Activated T-helper 2 cell treated with anti-CD3 and anti-CD28 coated beads, Interferon-gamma antibody, Interleukin-2, Interleukin-4, amounts not matched to agents 10 μg/mL and 5 μg/mL and 100 μg/mL, durations not matched to agents 14 hours and 24 hours and 36 hours (primary cell): ENCODE data around the gene MDFIC2. TPM values are rescaled to one million over a fixed set of nuclear protein-coding genes. Genes with fewer than 3 reads are reported as not detected.
"Not testable (repeated sequence)": the region's sequence is repeated elsewhere in the genome, so short reads cannot be mapped to it uniquely, and the experiment has no call there.

Experiments
- DNase-seq: peaks from one replicate; pipeline ENCODE4 v3.0.0; 2021; ENCODE audit warnings: low spot score
- H3K27ac Mint-ChIP-seq: one replicate; pipeline ENCODE4 v1.8.0; 2021; ENCODE audit warnings: mixed read lengths
- H3K27me3 Mint-ChIP-seq: one replicate; pipeline ENCODE4 v1.8.0; 2021; ENCODE audit warnings: low read depth, mixed read lengths
- H3K36me3 Mint-ChIP-seq: one replicate; pipeline ENCODE4 v1.8.0; 2021; ENCODE audit warnings: low read depth, mixed read lengths
- H3K4me1 Mint-ChIP-seq: one replicate; pipeline ENCODE4 v1.8.0; 2021; ENCODE audit warnings: low read depth, mixed read lengths
- H3K4me3 Mint-ChIP-seq: one replicate; pipeline ENCODE4 v1.8.0; 2021; ENCODE audit warnings: low read depth, mild to moderate bottlenecking, moderate library complexity, mixed read lengths
- H3K9me3 Mint-ChIP-seq: one replicate; pipeline ENCODE4 v1.8.0; 2021; ENCODE audit warnings: mixed read lengths
- intact Hi-C: fragments of 100-400 bp; cut with micrococcal nuclease; formaldehyde crosslinking; loops from one replicate; pipeline ENCODE4 v1.15.1; 2023
- total RNA-seq: library from RNA; stranded (reverse); gene quantifications from 2 replicates; pipeline ENCODE4 v1.2.3, GENCODE V29; 2022

Gene MDFIC2
- not detected in 2 replicates for total RNA-seq

DNA sequence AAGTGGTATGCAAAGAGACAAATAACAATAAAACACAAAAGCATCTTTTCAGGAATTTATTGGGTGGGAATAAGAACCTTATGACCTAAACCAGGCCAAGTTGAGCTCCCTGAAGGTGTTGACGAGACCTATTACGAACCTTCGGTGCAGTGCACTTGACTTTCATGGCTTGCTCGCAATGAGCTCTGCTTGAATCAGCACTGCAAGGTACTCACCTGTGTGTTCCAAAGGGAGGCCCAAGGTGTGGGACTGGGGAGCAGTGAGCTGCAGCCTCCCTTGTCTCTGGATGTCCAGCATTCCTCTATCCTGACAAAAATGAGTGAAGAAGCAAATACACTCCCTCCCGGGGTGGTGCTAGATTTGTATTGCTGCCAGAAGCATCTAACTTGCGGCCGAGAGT lies at the start of gene MDFIC2:
Gene MDFIC2 (minus strand): TSS at position 303 of the 400 bp plus-strand sequence. CDS start 665 bp downstream, outside the sequence.
- no peak within 1 kb of the TSS for H3K27ac Mint-ChIP-seq
- no peaks in the 10 kb centered on the region for H3K9me3 Mint-ChIP-seq
- no peaks in the 10 kb centered on the region for H3K4me1 Mint-ChIP-seq
- no peak within 1 kb of the TSS for H3K4me3 Mint-ChIP-seq
- no peaks in the 10 kb centered on the region for H3K36me3 Mint-ChIP-seq
- intact Hi-C loops = no loop called here
- H3K27me3 Mint-ChIP-seq = no peaks in the 10 kb centered on the region
- no peak for DNase-seq

DNA sequence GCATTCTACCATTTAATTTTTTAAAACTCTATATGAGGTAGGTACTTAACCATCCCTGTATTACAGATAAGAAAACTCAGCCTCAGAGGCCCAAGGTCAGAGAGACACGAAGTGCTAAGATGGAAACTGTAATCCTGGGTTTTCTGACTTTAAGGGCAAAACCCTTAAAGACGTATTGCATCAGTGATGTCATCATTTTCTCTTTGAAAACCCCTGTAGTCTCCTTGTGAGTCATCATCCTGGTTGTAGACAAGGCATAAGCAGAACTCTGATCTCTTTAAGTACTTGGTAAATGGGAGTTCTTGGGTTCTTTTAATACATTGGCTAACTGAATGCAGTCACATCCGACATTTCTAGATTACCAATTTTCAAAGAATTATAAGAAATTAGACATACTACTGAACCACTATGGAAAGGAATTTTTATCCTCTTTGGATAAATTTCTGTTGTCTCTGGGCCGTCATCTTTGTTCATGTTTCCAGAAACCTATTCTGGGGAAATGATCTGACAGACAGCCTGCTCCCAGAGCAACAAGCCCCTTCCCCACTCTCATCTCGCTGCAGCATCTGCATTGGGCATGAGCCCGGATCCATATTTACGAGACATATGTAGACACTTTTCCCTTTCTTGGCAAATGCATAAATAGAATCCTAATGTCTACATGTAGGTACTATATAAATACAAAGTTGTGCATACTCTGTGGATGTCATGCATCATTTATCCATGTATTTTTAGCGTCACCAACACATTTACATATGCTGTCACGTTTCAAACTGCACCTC lies 48.7 kb upstream of the MDFIC2 start:
- H3K27me3 Mint-ChIP-seq = no peaks in the 10 kb centered on the region
- intact Hi-C loops = no loop called here
- no peaks in the 10 kb centered on the region for H3K9me3 Mint-ChIP-seq
- peaks cover 2% of the 10 kb centered on the region for H3K4me1 Mint-ChIP-seq
- no peak overlapping the region for H3K27ac Mint-ChIP-seq
- no peak overlapping the region for H3K4me3 Mint-ChIP-seq
- H3K36me3 Mint-ChIP-seq = no peaks in the 10 kb centered on the region
- DNase-seq = no peak

DNA sequence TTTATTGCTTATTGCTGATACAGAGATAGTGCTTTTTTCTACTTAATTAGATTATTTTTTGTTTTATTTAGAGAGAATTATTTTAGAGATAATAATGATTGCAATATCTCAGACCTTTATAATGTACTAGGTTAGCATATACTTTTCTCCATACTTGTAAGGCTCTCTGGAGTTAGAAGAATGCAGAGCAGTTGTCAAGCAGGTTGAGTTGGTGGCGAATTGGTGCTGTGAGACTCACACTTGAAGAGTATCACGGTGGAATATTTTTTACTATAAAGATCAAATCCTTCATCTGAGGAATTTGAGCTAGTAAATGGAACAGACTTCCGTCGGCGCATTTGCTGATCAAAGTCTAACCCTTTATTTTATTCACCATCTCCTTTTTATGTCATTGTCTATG lies 47.3 kb upstream of the MDFIC2 start:
- Mint-ChIP-seq H3K4me1 (peaks cover 2% of the 10 kb centered on the region), H3K36me3 (no peaks in the 10 kb centered on the region), H3K9me3 (no peaks in the 10 kb centered on the region), H3K4me3 (no peak overlapping the region), H3K27ac (no peak overlapping the region), H3K27me3 (no peaks in the 10 kb centered on the region)
- no peak for DNase-seq
- intact Hi-C loops = loop anchor here (1.0 to 5.0 kb wide), 2 partner anchors 269 to 292 kb away; no protein-coding TSS in a partner anchor

DNA sequence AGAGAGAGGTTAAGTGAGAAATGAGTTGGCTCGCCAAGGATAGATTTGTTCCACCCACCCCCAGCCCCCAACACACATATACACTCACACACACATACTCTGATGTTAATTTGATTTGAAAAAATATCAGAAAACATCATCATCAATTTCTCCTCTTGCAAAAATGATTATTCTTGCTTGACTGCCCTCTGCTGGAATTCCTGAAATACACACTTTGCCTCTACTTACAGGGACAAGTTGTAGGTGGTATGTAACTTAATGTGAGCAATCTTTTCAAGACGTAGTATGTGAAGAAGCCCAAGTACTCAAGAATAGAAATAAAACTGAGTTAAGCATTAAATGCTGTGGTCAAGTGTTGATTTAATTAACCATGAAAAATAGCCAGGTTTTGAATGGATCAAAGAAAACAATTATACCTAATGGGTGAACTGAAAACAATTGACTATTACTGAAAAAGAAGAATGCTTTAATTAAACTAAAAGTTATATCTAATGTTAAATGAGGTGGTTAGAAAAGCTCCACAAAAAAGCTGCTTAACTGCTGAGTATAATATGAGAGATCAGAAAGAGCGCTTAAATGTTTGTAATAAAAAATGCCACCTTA lies 46.6 kb upstream of the MDFIC2 start:
- intact Hi-C loops = loop anchor here (1.0 to 5.0 kb wide), 2 partner anchors 269 to 292 kb away; no protein-coding TSS in a partner anchor
- peaks cover 2% of the 10 kb centered on the region for H3K4me1 Mint-ChIP-seq
- H3K27me3 Mint-ChIP-seq = no peaks in the 10 kb centered on the region
- H3K9me3 Mint-ChIP-seq = no peaks in the 10 kb centered on the region
- no peaks in the 10 kb centered on the region for H3K36me3 Mint-ChIP-seq
- no peak overlapping the region for H3K27ac Mint-ChIP-seq
- no peak for DNase-seq
- H3K4me3 Mint-ChIP-seq = no peak overlapping the region

DNA sequence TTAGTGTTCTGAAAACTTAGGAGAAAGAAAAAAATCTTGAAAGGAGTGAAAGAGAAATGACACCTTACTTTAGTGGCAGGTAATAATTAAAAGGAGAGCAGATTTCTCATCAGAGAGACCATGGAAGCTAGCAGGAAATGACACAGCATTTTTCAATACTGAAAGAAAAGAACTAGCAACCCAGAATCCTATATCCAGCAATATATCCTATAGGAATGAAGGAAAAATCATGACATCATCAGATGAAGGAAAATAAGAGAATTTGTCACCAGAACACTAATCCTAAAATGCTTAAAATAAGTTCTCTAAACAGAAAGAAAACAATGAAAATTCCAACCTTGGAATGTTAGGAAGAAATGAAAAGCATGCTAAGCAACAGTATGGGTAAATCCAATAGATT lies 39.8 kb upstream of the MDFIC2 start:
- Mint-ChIP-seq H3K4me1 (no peaks in the 10 kb centered on the region), H3K27ac (no peak overlapping the region), H3K36me3 (no peaks in the 10 kb centered on the region), H3K27me3 (no peaks in the 10 kb centered on the region), H3K9me3 (no peaks in the 10 kb centered on the region), H3K4me3 (no peak overlapping the region)
- intact Hi-C loops = no loop called here
- DNase-seq = no peak

DNA sequence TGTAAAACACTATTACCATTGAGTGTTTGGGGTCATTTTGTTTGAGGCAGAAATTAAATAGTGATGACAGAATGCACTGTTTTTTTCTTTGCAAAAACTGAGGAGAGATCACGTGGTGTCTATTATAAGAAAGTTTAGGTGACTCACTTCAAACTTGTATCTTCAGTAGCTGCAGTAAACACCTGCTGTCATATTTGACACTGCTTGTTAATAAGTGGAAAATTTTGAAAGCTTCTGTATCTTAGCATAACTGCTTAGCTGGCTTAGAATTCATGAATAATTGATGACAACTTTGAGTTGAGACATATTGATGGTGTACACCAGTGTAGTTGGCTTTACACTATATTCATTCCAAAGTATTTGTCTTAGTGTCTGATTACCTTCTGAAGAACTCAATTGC lies 29.7 kb upstream of the MDFIC2 start:
- no peaks in the 10 kb centered on the region for H3K4me1 Mint-ChIP-seq

DNA sequence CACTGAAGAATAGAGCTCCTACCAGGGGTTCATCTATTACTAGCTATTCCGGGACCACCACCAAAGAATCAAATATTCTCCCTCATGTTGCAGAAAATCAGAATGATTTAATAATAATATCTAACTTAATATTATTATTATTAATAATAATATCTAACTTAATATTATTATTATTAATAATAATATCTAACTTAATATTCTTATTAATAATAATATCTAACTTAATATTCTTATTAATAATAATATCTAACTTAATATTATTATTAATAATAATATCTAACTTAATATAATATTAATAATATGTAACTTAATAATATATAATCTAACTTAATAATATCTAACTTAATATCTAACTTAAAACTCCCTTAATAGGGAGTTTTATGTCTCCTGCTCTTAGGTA lies 24.4 kb upstream of the MDFIC2 start:
- H3K4me3 Mint-ChIP-seq, H3K27me3 Mint-ChIP-seq, H3K9me3 Mint-ChIP-seq, H3K36me3 Mint-ChIP-seq, H3K4me1 Mint-ChIP-seq, DNase-seq, intact Hi-C loops, H3K27ac Mint-ChIP-seq: not testable (repeated sequence)

More for the DNA sequence above, 29.7 kb upstream of the MDFIC2 start:
- no peaks in the 10 kb centered on the region for H3K36me3 Mint-ChIP-seq
- H3K9me3 Mint-ChIP-seq = no peaks in the 10 kb centered on the region
- no peak overlapping the region for H3K27ac Mint-ChIP-seq
- H3K27me3 Mint-ChIP-seq = no peaks in the 10 kb centered on the region
- DNase-seq = no peak
- no peak overlapping the region for H3K4me3 Mint-ChIP-seq
- intact Hi-C loops = no loop called here

DNA sequence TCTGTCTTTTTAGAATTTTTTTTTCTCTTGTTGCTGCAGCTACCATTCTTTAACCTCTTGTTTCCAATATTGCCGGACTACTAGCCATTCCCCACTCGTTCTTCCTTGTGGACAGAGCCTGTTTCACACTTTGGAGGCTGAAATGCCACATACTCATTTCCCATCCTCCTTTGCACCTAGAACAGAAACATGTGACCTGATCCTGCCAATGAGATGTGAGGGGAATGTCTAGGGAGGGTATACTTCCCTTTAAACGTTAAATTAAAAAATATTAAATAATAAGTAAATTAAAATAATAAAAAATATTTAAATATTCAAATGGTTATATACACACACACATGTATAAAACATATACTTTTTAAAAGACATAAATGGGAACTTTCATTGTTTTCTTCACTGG lies 20.6 kb upstream of the MDFIC2 start:
- H3K36me3 Mint-ChIP-seq = no peaks in the 10 kb centered on the region
- H3K4me1 Mint-ChIP-seq = no peaks in the 10 kb centered on the region
- H3K27me3 Mint-ChIP-seq = no peaks in the 10 kb centered on the region
- DNase-seq = no peak
- intact Hi-C loops = no loop called here
- H3K9me3 Mint-ChIP-seq = no peaks in the 10 kb centered on the region
- H3K4me3 Mint-ChIP-seq = no peak overlapping the region
- H3K27ac Mint-ChIP-seq = no peak overlapping the region

DNA sequence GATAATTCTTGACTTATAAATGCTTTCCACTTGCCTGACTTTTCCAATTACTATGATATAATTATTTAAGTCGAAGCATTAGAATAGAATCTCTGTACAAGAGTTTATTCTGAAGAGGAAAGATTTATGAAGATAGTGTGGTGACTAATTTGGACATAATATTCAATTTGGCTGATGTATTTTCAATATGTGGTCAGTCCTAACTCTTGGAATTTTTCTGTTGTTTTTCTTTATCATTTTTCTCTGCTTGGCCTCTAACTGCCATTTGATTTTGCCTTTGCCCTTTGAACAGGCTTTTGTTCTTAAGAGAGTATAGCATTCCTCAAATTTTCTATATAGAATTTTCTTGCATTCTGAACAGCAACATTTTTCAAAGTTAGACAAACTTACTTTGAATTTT lies 2.6 kb upstream of the MDFIC2 start:
- Mint-ChIP-seq H3K9me3 (no peaks in the 10 kb centered on the region), H3K4me1 (no peaks in the 10 kb centered on the region)

DNA sequence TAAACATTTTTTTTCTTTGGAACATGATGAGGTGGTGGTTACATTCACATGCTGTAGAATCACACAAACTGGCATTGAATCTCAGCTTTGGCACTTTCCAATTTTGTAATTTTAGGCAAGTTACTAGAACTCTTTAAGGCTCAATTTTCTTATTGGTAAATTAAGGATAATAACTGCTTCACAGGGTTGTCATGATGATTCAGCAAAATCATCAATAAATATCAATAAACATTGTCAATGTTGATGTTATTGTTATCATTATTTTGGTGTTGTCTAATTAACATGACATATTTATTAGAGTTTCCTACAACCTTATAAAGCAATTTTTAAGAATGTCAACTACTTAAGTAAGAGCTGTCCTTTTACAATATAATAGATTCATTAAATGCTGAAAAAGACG lies 1.6 kb downstream of the MDFIC2 start:
- intact Hi-C loops = no loop called here
- no peaks in the 10 kb centered on the region for H3K4me1 Mint-ChIP-seq
- no peak for DNase-seq
- H3K27ac Mint-ChIP-seq = no peak overlapping the region
- H3K4me3 Mint-ChIP-seq = no peak overlapping the region
- no peaks in the 10 kb centered on the region for H3K36me3 Mint-ChIP-seq
- no peaks in the 10 kb centered on the region for H3K9me3 Mint-ChIP-seq
- H3K27me3 Mint-ChIP-seq = no peaks in the 10 kb centered on the region

More for the DNA sequence above, 2.6 kb upstream of the MDFIC2 start:
- Mint-ChIP-seq H3K27me3 (no peaks in the 10 kb centered on the region), H3K27ac (no peak overlapping the region), H3K4me3 (no peak overlapping the region), H3K36me3 (no peaks in the 10 kb centered on the region)
- DNase-seq = no peak
- intact Hi-C loops = no loop called here

DNA sequence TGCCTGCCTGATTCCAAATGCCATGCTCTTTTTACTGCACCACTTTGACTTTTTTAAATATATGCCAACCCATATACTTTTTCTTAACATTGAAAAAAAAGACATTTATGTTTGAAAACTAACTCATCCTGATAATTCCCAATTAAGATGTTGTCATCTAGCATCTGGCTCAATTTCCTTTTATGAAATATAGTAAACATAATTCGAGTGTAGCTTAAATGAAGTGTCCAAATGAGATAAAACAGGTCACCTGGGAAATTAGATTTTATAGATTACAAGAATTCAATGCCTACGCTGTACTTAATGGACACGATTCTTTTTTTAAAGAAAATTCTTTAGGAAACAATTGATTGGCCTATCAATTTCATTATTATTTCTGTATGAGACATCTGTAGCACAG lies 2.8 kb downstream of the MDFIC2 start:
- intact Hi-C loops = no loop called here
- H3K36me3 Mint-ChIP-seq = no peaks in the 10 kb centered on the region
- H3K4me1 Mint-ChIP-seq = no peaks in the 10 kb centered on the region
- H3K27me3 Mint-ChIP-seq = no peaks in the 10 kb centered on the region
- no peak for DNase-seq
- H3K4me3 Mint-ChIP-seq = no peak overlapping the region
- H3K27ac Mint-ChIP-seq = no peak overlapping the region
- no peaks in the 10 kb centered on the region for H3K9me3 Mint-ChIP-seq

DNA sequence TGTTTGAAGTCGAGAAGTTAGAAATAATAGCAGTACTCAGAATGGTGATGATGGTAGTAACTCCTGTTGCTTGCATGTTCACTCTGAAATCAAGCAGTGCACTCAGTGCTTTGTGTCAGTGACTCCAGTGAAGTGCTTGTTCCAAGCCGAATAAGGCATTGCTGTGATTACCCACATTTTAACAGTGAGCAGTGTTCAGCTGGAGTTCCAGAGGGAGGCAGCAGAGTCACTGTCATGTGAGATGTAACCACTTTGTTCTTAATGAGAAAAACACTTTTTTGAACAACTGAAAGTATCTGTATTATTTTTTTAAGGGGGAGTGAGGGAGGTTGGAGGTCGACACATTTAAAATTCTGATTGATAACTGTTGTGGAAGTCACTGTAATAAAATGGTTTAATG lies 3.7 kb downstream of the MDFIC2 start:
- intact Hi-C loops = no loop called here
- Mint-ChIP-seq H3K4me3 (no peak overlapping the region), H3K27me3 (no peaks in the 10 kb centered on the region), H3K9me3 (no peaks in the 10 kb centered on the region), H3K4me1 (no peaks in the 10 kb centered on the region), H3K27ac (no peak overlapping the region), H3K36me3 (no peaks in the 10 kb centered on the region)
- DNase-seq = no peak

DNA sequence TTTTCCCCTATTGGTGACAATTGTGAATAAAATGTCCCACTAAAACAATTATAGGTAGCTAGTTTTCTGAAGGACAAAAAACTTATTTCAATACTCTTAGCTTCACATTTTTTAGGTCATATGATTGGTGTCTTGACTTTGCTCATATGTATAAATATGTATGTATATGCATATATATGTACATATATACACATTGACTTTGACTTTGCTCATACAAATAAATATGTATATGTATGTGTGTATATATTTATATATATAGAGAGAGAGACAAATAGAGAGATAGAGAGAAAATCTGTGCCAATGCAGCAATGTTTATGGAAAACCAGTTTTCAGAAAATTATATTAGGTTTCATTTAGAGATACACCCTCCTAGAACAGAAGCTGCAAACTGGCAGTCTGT lies 5.7 kb downstream of the MDFIC2 start:
- intact Hi-C loops = no loop called here
- Mint-ChIP-seq H3K27me3 (no peaks in the 10 kb centered on the region), H3K9me3 (no peaks in the 10 kb centered on the region), H3K4me3 (no peak overlapping the region), H3K4me1 (no peaks in the 10 kb centered on the region), H3K27ac (no peak overlapping the region), H3K36me3 (no peaks in the 10 kb centered on the region)
- DNase-seq = no peak
